Stomach (tissue), 4 donors: Measurements from ENCODE around the gene BNC2.

ENCODE experiments used
- CTCF ChIP-seq, 7 experiments: fragments of 450-650 bp in 4 of 7; fragments of 200-600 bp in 3 of 7; sonication (generic) in 3 of 7; IDR thresholded peaks; one replicate each; pipeline ENCODE4 v1.5.1; 2016 to 2019; ENCODE audit warnings: antibody characterized with exemption in 7 of 7, control low read depth in 2 of 7, mild to moderate bottlenecking in 1 of 7
- POLR2A ChIP-seq, 4 donors: fragments of 450-650 bp; IDR thresholded peaks; one replicate each; pipeline ENCODE4 v1.6.1; 2016; ENCODE audit warnings: antibody characterized with exemption in 4 of 4, control low read depth in 2 of 4, mild to moderate bottlenecking in 1 of 4, moderate library complexity in 1 of 4

- no peak for TF ChIP-seq CTCF (IDR thresholded peaks at IDR 0.05)
- TF ChIP-seq POLR2A (IDR thresholded peaks at IDR 0.05), result no peak
These were observed 230.8 kb downstream of the BNC2 start for GRCh38 chr9:16639644-16640043.
